NCI-H460 (cell line): ENCODE data around the gene FAM114A1. TPM values are rescaled to one million over a fixed set of nuclear protein-coding genes. Genes with fewer than 3 reads are reported as not detected.

Experiments
- DNase-seq: peaks from one replicate; pipeline ENCODE4 v3.0.0-alpha.2; 2016; ENCODE audit warnings: low read depth; ENCODE audit errors: extremely low read depth
- polyA plus RNA-seq: library from polyadenylated mRNA; depleted of rRNA; stranded (reverse); fragments of >200 nt; gene quantifications from 2 replicates; pipeline ENCODE4 v1.2.3, GENCODE V29; 2014; cell fraction: nucleus; rRNA removed
- total RNA-seq: library from RNA; depleted of rRNA; stranded (reverse); fragments of >200 nt; shearing (Covaris generic); gene quantifications from 2 replicates; pipeline ENCODE4 v1.2.3, GENCODE V29; 2014; rRNA removed

Gene FAM114A1
- total RNA-seq, result 41.4 and 46.8 TPM in 2 replicates
- 19.2 and 54.5 TPM in 2 replicates for polyA plus RNA-seq

DNA sequence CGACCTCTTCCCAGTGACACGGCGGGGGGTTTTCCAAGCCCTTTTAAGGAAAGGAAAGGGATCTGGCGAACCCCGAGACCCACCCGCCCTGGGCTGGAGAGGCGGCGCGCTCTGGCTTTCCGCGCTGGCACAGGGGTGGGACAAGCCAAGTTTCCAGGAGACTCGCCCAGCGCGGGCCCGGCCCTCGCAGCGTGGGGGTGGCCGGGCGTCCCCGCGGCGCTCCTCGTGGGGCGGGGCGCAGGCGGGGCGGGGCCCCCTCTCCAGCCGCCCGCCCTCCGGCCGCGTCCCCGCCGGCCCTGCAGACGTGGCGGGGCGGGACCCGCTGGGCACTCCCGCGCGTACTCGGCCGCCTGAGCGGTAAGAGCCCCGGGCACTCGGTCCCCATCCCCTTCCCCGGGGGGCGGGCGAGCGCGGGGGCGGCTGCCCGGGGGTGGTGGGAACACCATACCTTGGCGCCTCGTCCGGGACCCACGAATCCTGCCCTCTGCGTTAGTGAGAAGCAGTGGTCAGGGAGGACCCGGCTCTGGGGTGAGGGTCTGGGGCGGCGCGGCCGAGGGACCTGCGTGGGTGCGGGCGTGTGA lies at the start of gene FAM114A1:
FAM114A1 (plus strand) TSS at position 329 of the 581 bp plus-strand sequence. CDS start 10,273 bp downstream, outside the sequence.
- peak; percentile 67 for DNase-seq

DNA sequence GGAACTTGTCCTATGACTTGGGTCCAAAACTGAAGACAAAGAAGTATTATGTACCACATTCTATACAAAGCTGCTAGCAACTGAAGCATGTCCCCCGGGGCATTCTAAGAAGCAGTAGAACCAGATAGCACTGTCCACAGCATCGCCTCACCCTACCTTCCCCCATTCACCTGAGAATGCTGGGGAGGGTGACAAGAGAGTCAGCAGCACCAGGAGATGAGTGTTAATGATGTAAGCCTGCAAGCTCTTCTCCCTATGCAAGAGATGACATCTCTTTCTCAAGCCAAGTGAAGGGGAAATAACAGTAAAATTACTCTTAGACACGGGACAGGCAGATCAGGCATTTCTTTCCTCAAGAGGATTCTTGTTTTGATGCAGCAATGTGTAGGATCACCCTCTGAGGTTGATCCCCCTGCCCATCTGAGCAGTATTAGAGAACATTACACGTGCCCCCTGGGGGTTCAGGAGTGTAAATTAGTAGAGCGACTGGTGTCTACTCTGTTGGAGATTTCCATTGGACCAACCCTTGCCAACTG lies 49.1 kb upstream of the FAM114A1 start:
- DNase-seq, result no peak

- no peak for DNase-seq
These were observed 48.0 kb upstream of the FAM114A1 start for GRCh38 chr4:38819569-38819968.

GRCh38 chr4:38820329-38821061 lies 47.1 kb upstream of the FAM114A1 start:
- DNase-seq, result no peak

DNA sequence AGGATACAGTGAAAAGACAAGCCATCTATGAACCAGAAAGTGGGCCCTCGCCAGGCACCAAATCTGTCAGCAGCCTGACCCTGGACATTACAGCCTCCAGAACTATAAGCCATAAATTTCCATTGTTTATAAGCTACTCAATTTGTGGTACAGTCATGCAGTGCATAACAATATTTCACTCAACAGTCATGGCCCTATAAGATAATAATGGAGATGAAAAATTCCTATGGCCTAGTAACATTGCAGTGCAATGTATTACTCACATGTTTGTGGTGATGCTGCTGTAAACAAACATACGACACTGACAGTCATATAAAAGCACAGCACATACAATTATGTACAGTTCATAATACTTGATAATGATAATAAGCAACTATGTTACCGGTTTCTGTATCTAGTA lies 45.9 kb upstream of the FAM114A1 start:
- peak; percentile 17 for DNase-seq

- DNase-seq, result no peak
These were observed 44.8 kb upstream of the FAM114A1 start for GRCh38 chr4:38822748-38823303.

- DNase-seq, result no peak
These were observed 43.8 kb upstream of the FAM114A1 start for GRCh38 chr4:38823766-38824165.

DNA sequence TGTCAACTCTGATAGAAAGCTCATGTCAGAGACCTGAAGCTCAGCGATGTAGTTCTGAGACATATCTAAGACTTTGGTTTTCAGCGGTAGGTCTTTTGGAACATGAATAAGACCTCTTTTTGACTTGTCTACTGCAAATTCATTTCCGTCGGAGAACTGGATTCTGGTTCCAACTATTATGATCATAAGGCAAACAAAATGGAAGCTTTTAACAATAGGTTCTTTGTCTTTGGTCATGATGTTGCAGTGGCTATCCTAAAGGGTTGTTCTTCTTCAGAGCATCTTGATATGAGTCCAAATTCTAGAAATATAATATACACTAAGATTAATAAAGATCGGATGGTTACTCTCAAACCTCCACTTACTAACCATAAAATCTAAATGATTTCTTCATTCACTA lies 38.4 kb upstream of the FAM114A1 start:
- DNase-seq, result no peak

DNA sequence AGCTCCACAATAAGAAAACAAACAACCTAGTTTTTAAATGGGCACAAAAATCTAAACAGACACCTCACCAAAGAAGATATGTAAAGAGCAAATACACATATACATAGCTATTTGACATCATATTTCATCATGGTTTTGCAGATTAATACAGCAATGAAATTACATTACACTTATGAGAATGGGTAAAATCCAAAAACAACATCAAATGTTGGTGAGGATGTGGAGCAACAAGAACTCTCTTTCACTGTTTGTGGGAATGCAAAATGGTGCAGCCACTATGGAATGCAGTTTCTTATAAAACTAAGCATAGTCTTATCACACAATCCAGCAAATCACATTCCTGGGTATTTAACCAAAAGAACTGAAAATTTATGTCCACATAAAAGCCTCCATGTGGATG lies 36.0 kb upstream of the FAM114A1 start:
- no peak for DNase-seq

- DNase-seq, result no peak
These were observed 35.4 kb upstream of the FAM114A1 start for GRCh38 chr4:38832206-38832605.

DNA sequence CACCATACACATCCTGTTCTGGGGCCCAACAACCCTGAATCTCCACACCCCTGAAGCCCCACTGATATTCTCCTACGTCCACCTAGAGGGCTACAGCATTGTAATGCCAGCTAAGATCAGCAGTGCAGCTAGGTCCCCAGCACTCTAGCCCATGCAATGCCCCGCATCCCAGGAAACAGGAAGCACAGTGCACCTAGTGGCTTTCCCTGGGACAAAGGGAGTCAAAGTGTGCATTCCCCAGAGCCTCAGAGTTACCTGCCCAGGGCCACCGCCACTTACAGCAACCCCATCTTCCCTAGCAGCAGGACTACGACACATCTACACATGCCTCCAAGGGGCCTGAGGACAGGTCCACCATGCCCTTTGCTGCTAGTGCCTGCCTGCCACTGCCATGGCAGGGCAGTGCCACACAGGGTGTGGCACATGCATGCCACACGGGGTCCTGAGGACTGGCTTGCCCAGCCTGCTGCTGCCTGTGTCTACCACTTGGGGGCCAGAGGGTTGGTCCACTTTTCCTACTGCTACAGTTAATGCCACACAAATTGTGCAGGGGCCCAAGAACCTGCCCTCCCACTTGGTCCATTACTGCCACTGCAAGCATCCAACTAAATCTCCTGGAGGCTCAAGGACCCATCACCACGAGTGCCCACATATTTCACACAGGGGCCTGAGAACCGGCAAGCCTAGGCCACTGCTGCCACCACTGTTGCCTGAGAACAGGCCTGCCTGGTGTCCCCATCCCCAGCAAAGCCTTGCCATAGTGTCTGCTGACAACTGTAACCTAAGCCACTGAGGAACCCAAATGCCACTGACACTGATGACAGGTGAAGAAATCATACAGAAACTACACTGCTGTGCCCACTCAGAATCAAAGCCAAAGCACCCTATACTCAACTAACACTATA lies 34.7 kb upstream of the FAM114A1 start:
- DNase-seq, result no peak

GRCh38 chr4:38834570-38834969 lies 33.0 kb upstream of the FAM114A1 start:
- no peak for DNase-seq

- no peak for DNase-seq
These were observed 30.3 kb upstream of the FAM114A1 start for GRCh38 chr4:38837334-38837733.

DNA sequence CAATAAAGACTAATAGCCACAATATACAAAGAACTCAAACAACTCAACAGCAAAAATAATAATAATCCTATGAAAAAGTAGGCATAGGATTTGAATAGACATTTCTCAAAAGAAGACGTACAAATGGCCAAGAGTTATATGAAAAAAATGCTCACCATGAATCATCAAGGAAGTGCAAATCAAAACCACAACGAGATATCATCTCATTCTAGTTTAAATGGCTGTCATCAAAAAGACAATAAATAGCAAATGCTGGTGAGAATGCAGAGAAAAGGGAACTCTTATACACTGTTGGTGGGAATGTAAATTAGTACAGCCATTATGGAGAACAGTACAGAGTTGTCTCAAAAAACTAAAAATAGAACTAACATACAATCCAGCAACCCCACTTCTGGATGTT lies 29.8 kb upstream of the FAM114A1 start:
- no peak for DNase-seq

GRCh38 chr4:38842994-38843393 lies 24.6 kb upstream of the FAM114A1 start:
- DNase-seq, result no peak

DNA sequence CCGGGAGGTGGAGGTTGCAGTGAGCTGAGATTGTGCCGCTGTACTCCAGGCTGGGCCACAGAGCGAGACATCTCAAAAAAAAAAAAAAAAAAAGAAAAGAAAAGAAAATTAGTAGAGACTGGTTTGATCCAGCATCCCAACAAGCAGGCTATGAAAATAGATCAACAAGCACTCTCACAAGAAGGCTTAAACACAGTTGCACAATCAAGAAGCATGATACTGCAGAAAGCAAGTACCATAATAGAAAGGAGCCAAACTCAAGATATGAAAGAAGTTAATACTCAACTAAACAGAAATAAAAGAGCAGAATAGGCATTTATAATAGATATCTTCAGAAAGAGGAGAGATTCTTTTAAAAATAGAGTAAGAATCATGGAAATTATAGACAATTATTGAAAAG lies 21.6 kb upstream of the FAM114A1 start:
- DNase-seq, result no peak

- DNase-seq, result no peak
These were observed 12.1 kb upstream of the FAM114A1 start for GRCh38 chr4:38855466-38855865.

- no peak for DNase-seq
These were observed 11.6 kb upstream of the FAM114A1 start for GRCh38 chr4:38856046-38856445.

DNA sequence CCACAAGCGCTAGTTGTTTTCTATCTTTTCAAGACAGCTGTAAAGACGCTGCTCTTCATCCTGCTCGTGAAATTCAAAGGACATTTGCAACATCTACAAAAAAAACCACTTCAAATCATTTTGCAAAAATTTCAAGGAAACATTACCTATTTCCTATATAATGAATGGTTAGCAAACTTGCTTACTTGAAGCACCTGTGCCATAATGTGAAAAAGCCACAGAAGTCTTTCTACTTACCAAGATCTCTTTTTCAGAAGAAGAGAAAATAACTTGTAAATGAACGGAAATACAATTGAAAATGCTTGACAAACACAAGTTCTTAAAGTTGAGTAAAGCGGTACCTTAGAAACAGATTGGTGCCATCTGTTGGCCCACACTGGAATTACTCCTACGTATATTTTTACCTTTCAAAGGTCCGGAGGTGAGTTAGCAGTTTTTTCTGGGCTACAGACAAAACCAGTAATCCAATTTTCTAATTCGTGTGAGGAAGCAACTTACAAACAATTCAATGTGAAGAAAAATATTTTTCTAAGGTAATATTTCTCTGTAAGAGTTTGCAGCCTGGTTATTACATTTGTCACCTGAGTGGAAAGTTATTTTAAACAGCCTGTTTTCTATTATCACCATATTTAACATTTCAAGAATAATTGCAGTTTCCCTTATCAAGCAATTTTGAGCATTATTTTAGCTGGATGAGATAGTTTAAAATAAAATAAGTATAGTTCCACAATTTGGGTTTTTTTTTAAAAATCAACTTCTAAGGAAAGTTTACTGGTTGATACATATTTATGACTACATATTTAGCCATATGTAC lies 10.9 kb upstream of the FAM114A1 start, which contains the start of gene TLR6:
TLR6 (minus strand) TSS at position 294 of the 814 bp plus-strand sequence. CDS start 27,344 bp downstream, outside the sequence.
- DNase-seq, result peak; percentile 84
